Stimulated activated naive CD4-positive, alpha-beta T cell treated with Interleukin-2 at 50 U/mL for 16 hours (primary cell): ENCODE measurements around the gene TOR1A.

Source experiments
- DNase-seq: peaks from one replicate; lab custom pipeline; 2025; lab: John Stamatoyannopoulos, UW

The TOR1A gene

GRCh38 chr9:129823935-129824601 lies at the start of gene TOR1A:
TOR1A (minus strand) TSS chr9:129824136; CDS start chr9:129824085, 51 bp downstream.
- peak; percentile 93 for DNase-seq

- no peak for DNase-seq
Measured at GRCh38 chr9:129871046-129871445, 47.1 kb upstream of the TOR1A start.

GRCh38 chr9:129869585-129870501 lies 45.9 kb upstream of the TOR1A start:
- no peak for DNase-seq

- DNase-seq, result peak; percentile 87
Measured at GRCh38 chr9:129868872-129869486, 45.0 kb upstream of the TOR1A start.

- no peak for DNase-seq
Measured at GRCh38 chr9:129868023-129868871, 44.3 kb upstream of the TOR1A start.

GRCh38 chr9:129867136-129868022 lies 43.4 kb upstream of the TOR1A start:
- DNase-seq, result no peak

GRCh38 chr9:129866394-129867135 lies 42.6 kb upstream of the TOR1A start:
- DNase-seq, result peak; percentile 21

GRCh38 chr9:129865668-129866320 lies 41.9 kb upstream of the TOR1A start:
- DNase-seq, result no peak

- no peak for DNase-seq
Measured at GRCh38 chr9:129864991-129865647, 41.2 kb upstream of the TOR1A start.

- DNase-seq, result peak; percentile 65
Measured at GRCh38 chr9:129863059-129863690, 39.2 kb upstream of the TOR1A start.

GRCh38 chr9:129861447-129861827 lies 37.5 kb upstream of the TOR1A start:
- DNase-seq, result no peak

- DNase-seq, result peak; percentile 45
Measured at GRCh38 chr9:129860653-129861446, 36.9 kb upstream of the TOR1A start.

- no peak for DNase-seq
Measured at GRCh38 chr9:129858167-129858962, 34.4 kb upstream of the TOR1A start.

- DNase-seq, result no peak
Measured at GRCh38 chr9:129857207-129857606, 33.3 kb upstream of the TOR1A start.

- DNase-seq, result no peak
Measured at GRCh38 chr9:129854588-129855110, 30.7 kb upstream of the TOR1A start.

GRCh38 chr9:129853614-129854013 lies 29.7 kb upstream of the TOR1A start:
- DNase-seq, result no peak

- DNase-seq, result no peak
Measured at GRCh38 chr9:129852579-129852978, 28.6 kb upstream of the TOR1A start.
